DOHH2 (cell line): Measurements from ENCODE around the gene CNBD2.
"Not testable (repeated sequence)": the region's sequence is repeated elsewhere in the genome, so short reads cannot be mapped to it uniquely, and the experiment has no call there.

Experiments
- H3F3A ChIP-seq: fragments of 200-600 bp; sonication (generic), shearing (Covaris generic); 2 replicates; pipeline ENCODE4 v1.6.0; 2016; ENCODE audit warnings: antibody characterized with exemption, mild to moderate bottlenecking; ENCODE audit not compliant: control insufficient read depth, insufficient read depth
- H3K27ac ChIP-seq: fragments of 200-600 bp; sonication (generic); 2 replicates; pipeline ENCODE4 v1.5.1; 2014; ENCODE audit warnings: low read depth, mild to moderate bottlenecking, low read length, moderate library complexity
- H3K27me3 ChIP-seq: fragments of 200-600 bp; sonication (generic); 2 replicates; pipeline ENCODE4 v1.6.1; 2014; ENCODE audit warnings: mild to moderate bottlenecking, low read length, mixed read lengths; ENCODE audit not compliant: control insufficient read depth
- H3K36me3 ChIP-seq: fragments of 200-600 bp; sonication (generic); 2 replicates; pipeline ENCODE4 v1.6.1; 2014; ENCODE audit warnings: mild to moderate bottlenecking, low read length, moderate library complexity, mixed read lengths; ENCODE audit not compliant: control insufficient read depth
- H3K4me1 ChIP-seq: fragments of 200-600 bp; sonication (generic); 2 replicates; pipeline ENCODE4 v1.6.1; 2014; ENCODE audit warnings: mild to moderate bottlenecking, low read length, mixed read lengths; ENCODE audit not compliant: control insufficient read depth
- H3K4me2 ChIP-seq: fragments of 200-600 bp; sonication (generic); 2 replicates; pipeline ENCODE4 v1.6.0; 2014; ENCODE audit warnings: mild to moderate bottlenecking, low read length, moderate library complexity
- H3K4me3 ChIP-seq: fragments of 200-600 bp; sonication (generic); 2 replicates; pipeline ENCODE4 v1.5.1; 2014; ENCODE audit warnings: mild to moderate bottlenecking, low read length, mixed read lengths
- H3K79me2 ChIP-seq: fragments of 200-600 bp; sonication (generic); 2 replicates; pipeline ENCODE4 v1.6.1; 2014; ENCODE audit warnings: mild to moderate bottlenecking, low read length, mixed read lengths; ENCODE audit not compliant: control insufficient read depth
- H3K9me2 ChIP-seq: fragments of 200-600 bp; sonication (generic); replicated peaks from 2 replicates; pipeline ENCODE4 v1.6.1; 2014; ENCODE audit warnings: mild to moderate bottlenecking, low read length, mixed read lengths; ENCODE audit not compliant: control insufficient read depth
- H3K9me3 ChIP-seq: fragments of 200-600 bp; sonication (generic); 2 replicates; pipeline ENCODE4 v1.6.1; 2014; ENCODE audit warnings: antibody characterized with exemption, low read length, mixed read lengths; ENCODE audit not compliant: control insufficient read depth, insufficient read depth
- H4K20me1 ChIP-seq: fragments of 200-600 bp; sonication (generic); 2 replicates; pipeline ENCODE4 v1.6.0; 2014; ENCODE audit warnings: low read depth, mild to moderate bottlenecking, antibody characterized with exemption, low read length, moderate library complexity; ENCODE audit not compliant: control insufficient read depth, insufficient read depth
- EZH2phosphoT487 ChIP-seq: fragments of 200-600 bp; sonication (generic); IDR thresholded peaks from 2 replicates; pipeline ENCODE4 v1.6.1; 2017; ENCODE audit warnings: borderline replicate concordance, mild to moderate bottlenecking, antibody characterized with exemption, low read length, moderate library complexity, mixed read lengths
- TF ChIP-seq, protein P1 (sequence below): fragments of 200-600 bp; sonication (generic); IDR thresholded peaks from one replicate; pipeline ENCODE4 v1.5.1; 2014; ENCODE audit warnings: antibody characterized with exemption, mild to moderate bottlenecking, low read depth, low read length; ENCODE audit not compliant: poor library complexity, severe bottlenecking

Gene CNBD2

DNA sequence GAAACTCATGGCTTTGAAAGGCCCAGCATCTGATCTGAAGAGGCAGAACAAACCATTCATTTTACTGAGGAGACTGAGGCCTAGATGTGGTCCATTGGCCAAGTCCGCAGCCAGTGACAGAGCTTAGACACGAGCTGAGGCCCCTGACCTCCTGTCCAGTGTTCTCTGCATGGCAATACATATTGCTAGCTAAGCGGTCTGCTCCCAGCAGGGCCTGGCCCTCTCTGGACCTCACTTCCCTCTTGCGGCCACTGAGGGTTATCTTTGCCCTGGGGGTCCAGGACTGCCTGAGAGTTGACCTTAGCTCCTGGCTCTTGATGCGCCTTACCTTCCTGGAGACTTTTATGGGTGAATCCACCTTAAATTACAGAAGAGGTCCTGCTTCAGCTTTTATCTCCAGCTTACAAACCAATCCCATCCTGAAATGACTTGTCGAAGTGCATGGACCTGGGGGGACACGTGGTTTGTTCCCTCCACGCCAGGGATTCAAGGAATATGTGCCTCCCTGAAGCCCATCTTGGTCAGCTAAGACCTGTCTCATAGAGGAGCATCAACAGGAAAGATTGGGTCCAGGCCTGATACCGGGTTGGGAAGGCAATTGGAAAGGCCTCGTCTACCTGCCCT is 75.6 kb downstream of the CNBD2 start:
- no peak overlapping the region for H3K4me3 ChIP-seq
- H3K9me3 ChIP-seq: no peaks in the 10 kb centered on the region
- no peaks in the 10 kb centered on the region for H3K27me3 ChIP-seq
- 0 out of 2 replicates have a peak, but pooled peaks cover 3% of the 10 kb centered on the region for H3F3A ChIP-seq
- peaks cover 36% of the 10 kb centered on the region for H3K79me2 ChIP-seq
- TF ChIP-seq, protein P1, sequence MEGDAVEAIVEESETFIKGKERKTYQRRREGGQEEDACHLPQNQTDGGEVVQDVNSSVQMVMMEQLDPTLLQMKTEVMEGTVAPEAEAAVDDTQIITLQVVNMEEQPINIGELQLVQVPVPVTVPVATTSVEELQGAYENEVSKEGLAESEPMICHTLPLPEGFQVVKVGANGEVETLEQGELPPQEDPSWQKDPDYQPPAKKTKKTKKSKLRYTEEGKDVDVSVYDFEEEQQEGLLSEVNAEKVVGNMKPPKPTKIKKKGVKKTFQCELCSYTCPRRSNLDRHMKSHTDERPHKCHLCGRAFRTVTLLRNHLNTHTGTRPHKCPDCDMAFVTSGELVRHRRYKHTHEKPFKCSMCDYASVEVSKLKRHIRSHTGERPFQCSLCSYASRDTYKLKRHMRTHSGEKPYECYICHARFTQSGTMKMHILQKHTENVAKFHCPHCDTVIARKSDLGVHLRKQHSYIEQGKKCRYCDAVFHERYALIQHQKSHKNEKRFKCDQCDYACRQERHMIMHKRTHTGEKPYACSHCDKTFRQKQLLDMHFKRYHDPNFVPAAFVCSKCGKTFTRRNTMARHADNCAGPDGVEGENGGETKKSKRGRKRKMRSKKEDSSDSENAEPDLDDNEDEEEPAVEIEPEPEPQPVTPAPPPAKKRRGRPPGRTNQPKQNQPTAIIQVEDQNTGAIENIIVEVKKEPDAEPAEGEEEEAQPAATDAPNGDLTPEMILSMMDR: no peak
- TF ChIP-seq EZH2phosphoT487: no peak
- H3K4me2 ChIP-seq: no peak overlapping the region
- H3K4me1 ChIP-seq: peaks cover 5% of the 10 kb centered on the region; the same call in 1 of the 2 replicates
- H3K27ac ChIP-seq: no peak overlapping the region
- H4K20me1 ChIP-seq: 0 out of 2 replicates have a peak, but pooled peaks cover 10% of the 10 kb centered on the region
- no peaks in the 10 kb centered on the region for H3K9me2 ChIP-seq
- H3K36me3 ChIP-seq: peaks cover 17% of the 10 kb centered on the region

DNA sequence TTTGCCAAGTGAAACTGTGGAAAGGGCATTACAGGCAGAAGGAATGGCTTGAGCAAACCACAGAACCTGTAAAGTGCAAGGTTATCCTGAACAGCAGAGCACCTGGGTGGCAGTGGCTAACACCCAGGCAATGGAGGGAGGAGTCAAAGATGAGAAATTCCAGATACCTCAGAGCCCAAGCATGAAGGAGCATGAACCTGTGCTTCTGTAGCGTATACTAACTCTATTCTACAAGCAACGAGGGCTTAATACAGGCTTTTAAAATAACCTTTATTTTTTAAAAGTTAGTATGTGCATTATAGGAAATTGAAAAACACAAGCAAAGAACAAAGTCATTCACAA is 77.0 kb downstream of the CNBD2 start:
- Histone ChIP-seq H3K9me2 (no peaks in the 10 kb centered on the region), H3K9me3 (no peaks in the 10 kb centered on the region), H3K79me2 (peaks cover 49% of the 10 kb centered on the region), H4K20me1 (0 out of 2 replicates have a peak, but pooled peaks cover 10% of the 10 kb centered on the region), H3K36me3 (peaks cover 18% of the 10 kb centered on the region), H3K4me2 (no peak overlapping the region), H3K27ac (no peak overlapping the region), H3K27me3 (no peaks in the 10 kb centered on the region), H3F3A (0 out of 2 replicates have a peak, but pooled peaks cover 3% of the 10 kb centered on the region), H3K4me1 (peaks cover 5% of the 10 kb centered on the region; the same call in 1 of the 2 replicates), H3K4me3 (no peak overlapping the region)
- no peak for TF ChIP-seq EZH2phosphoT487

DNA sequence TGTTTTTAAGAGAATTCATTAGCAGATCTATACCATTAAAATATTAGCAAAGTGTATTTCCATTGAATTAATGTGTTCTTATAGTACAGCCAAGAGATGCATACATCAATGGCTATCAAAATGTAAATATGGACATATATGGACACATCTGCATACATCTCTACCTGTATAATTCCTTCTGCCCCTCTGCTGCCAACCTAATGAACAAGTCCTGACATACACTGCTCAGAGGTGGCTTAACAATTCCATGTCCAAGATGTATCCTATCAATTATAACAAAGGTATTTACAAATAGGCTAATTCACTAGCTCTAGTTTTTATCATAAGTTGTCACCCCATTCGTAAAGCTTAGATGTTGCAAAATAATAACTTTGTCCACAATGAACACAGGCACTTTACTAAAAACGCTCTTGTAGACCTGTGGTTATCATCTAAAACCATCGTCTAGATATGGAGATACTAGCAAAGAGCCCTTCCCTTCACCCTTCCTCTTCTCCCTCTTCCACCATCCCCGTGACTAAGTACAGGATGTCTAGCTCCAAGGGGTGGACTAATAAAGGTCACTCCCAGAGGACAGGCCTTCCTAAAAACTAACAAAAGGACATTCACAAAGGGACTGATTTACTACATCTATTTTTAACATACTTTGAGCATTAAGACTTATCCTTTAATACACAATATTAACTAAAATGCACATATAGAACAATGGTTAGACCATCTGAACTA is 77.8 kb downstream of the CNBD2 start:
- not testable (repeated sequence) for H3K4me1 ChIP-seq, H3K4me2 ChIP-seq, H3K27ac ChIP-seq, H3K27me3 ChIP-seq, H3K9me3 ChIP-seq, H3F3A ChIP-seq, H3K4me3 ChIP-seq, H3K9me2 ChIP-seq
- peaks cover 58% of the 10 kb centered on the region for H3K79me2 ChIP-seq
- 0 out of 2 replicates have a peak, but pooled peaks cover 10% of the 10 kb centered on the region for H4K20me1 ChIP-seq
- H3K36me3 ChIP-seq: peaks cover 22% of the 10 kb centered on the region

DNA sequence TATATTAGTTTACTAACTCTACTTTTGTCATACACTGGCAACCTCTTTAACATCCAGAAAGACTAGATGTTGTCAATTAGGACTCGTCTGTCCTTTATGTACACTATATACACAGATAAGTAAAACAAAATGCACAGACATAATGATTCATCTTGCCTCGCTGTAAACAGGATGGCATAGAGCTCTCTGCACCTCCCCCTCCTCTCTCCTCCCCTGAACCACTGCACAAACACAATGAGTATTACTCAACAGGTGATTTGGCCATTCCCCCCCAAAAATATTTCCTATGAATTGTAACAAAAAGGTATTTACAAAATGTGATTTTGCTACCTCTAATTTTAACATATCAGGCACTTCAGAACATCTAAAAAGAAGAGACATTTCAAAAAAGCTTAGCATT is 81.0 kb downstream of the CNBD2 start:
- H3K79me2 ChIP-seq: peaks cover 61% of the 10 kb centered on the region

More for the DNA sequence above, 81.0 kb downstream of the CNBD2 start:
- not testable (repeated sequence) for H3K27ac ChIP-seq, H3K9me3 ChIP-seq, H3F3A ChIP-seq, H4K20me1 ChIP-seq, H3K9me2 ChIP-seq, H3K27me3 ChIP-seq
- peak overlapping the region; percentile 67 for H3K4me2 ChIP-seq
- peaks cover 22% of the 10 kb centered on the region for H3K36me3 ChIP-seq
- H3K4me3 ChIP-seq: peak overlapping the region; percentile 83
- H3K4me1 ChIP-seq: peaks cover 17% of the 10 kb centered on the region
